Lower leg skin (tissue), 3 donors: ENCODE results near the gene GPRIN2.

Source experiments
- CTCF ChIP-seq, 3 donors: fragments of 450-650 bp; IDR thresholded peaks; one replicate each; pipeline ENCODE4 v1.5.1; 2016; ENCODE audit warnings: antibody characterized with exemption in 3 of 3, mild to moderate bottlenecking in 3 of 3, moderate library complexity in 2 of 3
- POLR2A ChIP-seq, 2 donors: fragments of 450-650 bp; IDR thresholded peaks; one replicate each; pipeline ENCODE4 v1.6.1; 2016 to 2017; ENCODE audit warnings: antibody characterized with exemption in 2 of 2, mild to moderate bottlenecking in 1 of 2, moderate library complexity in 1 of 2

- no peak for TF ChIP-seq CTCF (IDR thresholded peaks at IDR 0.05)
- no peak for TF ChIP-seq POLR2A (IDR thresholded peaks at IDR 0.05)
Measured at GRCh38 chr10:46550795-46551700, 5.4 kb downstream of the GPRIN2 start.
